OCI-LY7 (cell line): ENCODE data around the gene DMRTB1.

Source experiments
- EZH2phosphoT487 ChIP-seq: fragments of 200-600 bp; sonication (generic); IDR thresholded peaks from 2 replicates; pipeline ENCODE4 v1.6.1; 2018; ENCODE audit warnings: low read depth, borderline replicate concordance, mild to moderate bottlenecking, mixed run types, antibody characterized with exemption, low read length, moderate library complexity, mixed read lengths
- TF ChIP-seq, protein P1 (sequence below): fragments of 200-600 bp; sonication (generic); conservative IDR thresholded peaks from 2 replicates; pipeline ENCODE4 v1.5.1; 2014; ENCODE audit warnings: mild to moderate bottlenecking, antibody characterized with exemption, low read length, moderate library complexity, mixed read lengths

DNA sequence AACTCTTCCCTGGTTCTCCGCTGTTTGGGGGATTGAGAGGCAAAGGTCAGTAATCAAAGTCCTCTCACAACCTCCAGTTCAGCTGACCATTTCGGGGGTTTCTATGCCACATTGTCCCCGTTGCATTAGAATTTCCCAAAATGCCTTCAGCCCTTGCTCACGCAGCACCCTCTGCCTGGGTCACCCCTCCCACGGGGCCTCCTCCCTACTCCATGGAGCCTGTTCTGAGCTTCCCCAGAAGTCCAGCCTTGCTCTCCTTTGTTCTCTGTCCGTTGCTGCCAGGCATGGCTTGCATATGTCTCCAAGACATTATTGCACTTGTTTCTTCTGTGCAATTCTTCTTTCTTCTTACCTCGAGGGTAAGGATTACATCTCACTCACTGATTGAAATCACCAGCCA lies 16.5 kb downstream of the DMRTB1 start:
- TF ChIP-seq, protein P1, sequence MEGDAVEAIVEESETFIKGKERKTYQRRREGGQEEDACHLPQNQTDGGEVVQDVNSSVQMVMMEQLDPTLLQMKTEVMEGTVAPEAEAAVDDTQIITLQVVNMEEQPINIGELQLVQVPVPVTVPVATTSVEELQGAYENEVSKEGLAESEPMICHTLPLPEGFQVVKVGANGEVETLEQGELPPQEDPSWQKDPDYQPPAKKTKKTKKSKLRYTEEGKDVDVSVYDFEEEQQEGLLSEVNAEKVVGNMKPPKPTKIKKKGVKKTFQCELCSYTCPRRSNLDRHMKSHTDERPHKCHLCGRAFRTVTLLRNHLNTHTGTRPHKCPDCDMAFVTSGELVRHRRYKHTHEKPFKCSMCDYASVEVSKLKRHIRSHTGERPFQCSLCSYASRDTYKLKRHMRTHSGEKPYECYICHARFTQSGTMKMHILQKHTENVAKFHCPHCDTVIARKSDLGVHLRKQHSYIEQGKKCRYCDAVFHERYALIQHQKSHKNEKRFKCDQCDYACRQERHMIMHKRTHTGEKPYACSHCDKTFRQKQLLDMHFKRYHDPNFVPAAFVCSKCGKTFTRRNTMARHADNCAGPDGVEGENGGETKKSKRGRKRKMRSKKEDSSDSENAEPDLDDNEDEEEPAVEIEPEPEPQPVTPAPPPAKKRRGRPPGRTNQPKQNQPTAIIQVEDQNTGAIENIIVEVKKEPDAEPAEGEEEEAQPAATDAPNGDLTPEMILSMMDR: no peak
- TF ChIP-seq EZH2phosphoT487: no peak
